HCT116 (cell line): Measurements from ENCODE around the gene TRIM69. TPM values are rescaled to one million over a fixed set of nuclear protein-coding genes. Genes with fewer than 3 reads are reported as not detected.
"Not testable (repeated sequence)": the region's sequence is repeated elsewhere in the genome, so short reads cannot be mapped to it uniquely, and the experiment has no call there.

ENCODE experiments used
- ATAC-seq: fragments of 200-7000 bp; cut with Tn5 transposase; 2 replicates; pipeline ENCODE4 v1.9.1; 2020; ENCODE audit warnings: mild to moderate bottlenecking, moderate library complexity
- BruUV-seq: library from RNA; stranded (reverse); fragments of 400-500 nt; replicated peaks from 2 replicates; lab custom pipeline; 2021; lab: Mats Ljungman, UMichigan
- CTCF ChIA-PET: fragments of 300-600 bp; sonication (Branson Sonifier 250); formaldehyde crosslinking; loops from one replicate; lab custom pipeline; 2021; ENCODE audit warnings: antibody characterized with exemption; lab: Charles Lee
- POLR2A ChIA-PET: fragments of 300-600, 350-600 bp; sonication (Branson Sonifier 250); formaldehyde crosslinking; loops from one replicate; lab custom pipeline; 2021; ENCODE audit warnings: antibody characterized with exemption; lab: Charles Lee
- RAD21 ChIA-PET, 2 experiments: fragments of 300-600 bp; sonication (Branson Sonifier 250); formaldehyde crosslinking; loops; one replicate each; lab custom pipeline; 2023; ENCODE audit warnings: low total read pairs in 2 of 2; ENCODE audit not compliant: uncharacterized antibody in 2 of 2, unreplicated experiment in 2 of 2, low non-redundant PET in 1 of 2; lab: Charles Lee
- DNase-seq: peaks from one replicate; pipeline ENCODE4 v3.0.0-alpha.2; 2010; ENCODE audit warnings: low read depth, low spot score
- H2AFZ ChIP-seq: fragments of 200-600 bp; shearing (Covaris generic), sonication (generic); 2 replicates; pipeline ENCODE4 v1.6.1; 2017; ENCODE audit warnings: low read depth, mixed run types, mixed read lengths, antibody characterized with exemption, low read length; ENCODE audit not compliant: poor library complexity, severe bottlenecking
- H3K27ac ChIP-seq: 2 replicates; pipeline ENCODE4 v1.5.1; 2012; ENCODE audit warnings: low read depth, low read length
- H3K27me3 ChIP-seq: fragments of 200-600 bp; sonication (generic); 2 replicates; pipeline ENCODE4 v1.6.1; 2016; ENCODE audit warnings: mixed run types, low read length, mixed read lengths; ENCODE audit not compliant: insufficient read depth
- H3K36me3 ChIP-seq, 2 experiments: fragments of 200-500 bp in 1 of 2; fragments of 200-600 bp in 1 of 2; sonication (Bioruptor generic) in 1 of 2; sonication (generic) in 1 of 2; 2 replicates each; pipeline versions ENCODE4 v1.5.1 to v1.6.1; 2014 to 2016; ENCODE audit warnings: low read length in 2 of 2, inconsistent platforms in 1 of 2, mixed read lengths in 1 of 2, mixed run types in 1 of 2; ENCODE audit not compliant: insufficient read depth in 2 of 2, control insufficient read depth in 1 of 2
- H3K4me1 ChIP-seq, 2 experiments: fragments of 200-600 bp in 1 of 2; sonication (generic) in 1 of 2; 2 replicates each; pipeline versions ENCODE4 v1.5.1 to v1.6.1; 2012 to 2017; ENCODE audit warnings: low read length in 2 of 2, inconsistent platforms in 1 of 2, mild to moderate bottlenecking in 1 of 2, mixed read lengths in 1 of 2, mixed run types in 1 of 2, moderate library complexity in 1 of 2; ENCODE audit not compliant: insufficient read depth in 2 of 2, control insufficient read depth in 1 of 2
- H3K4me2 ChIP-seq: fragments of 200-600 bp; sonication (generic); 2 replicates; pipeline ENCODE4 v1.6.1; 2017; ENCODE audit warnings: mixed run types, low read length, mixed read lengths
- H3K4me3 ChIP-seq, 2 experiments: fragments of 200-600 bp in 1 of 2; sonication (generic) in 1 of 2; replicated peaks in 1 of 2; 2 replicates each; pipeline ENCODE4 v1.5.1; 2011 to 2016; ENCODE audit warnings: low read length in 2 of 2, control low read depth in 1 of 2, low read depth in 1 of 2, mild to moderate bottlenecking in 1 of 2, mixed read lengths in 1 of 2, mixed run types in 1 of 2
- H3K79me2 ChIP-seq: fragments of 200-600 bp; sonication (generic); 2 replicates; pipeline ENCODE4 v1.6.1; 2017; ENCODE audit warnings: mild to moderate bottlenecking, mixed run types, low read length, moderate library complexity, mixed read lengths; ENCODE audit not compliant: insufficient read depth
- H3K9ac ChIP-seq: fragments of 200-600 bp; sonication (generic); 2 replicates; pipeline ENCODE4 v1.6.1; 2016; ENCODE audit warnings: low read length, mixed read lengths
- H3K9me2 ChIP-seq: fragments of 200-600 bp; sonication (generic), shearing (Covaris generic); 2 replicates; pipeline ENCODE4 v1.6.1; 2017; ENCODE audit warnings: mixed run types, mild to moderate bottlenecking, moderate library complexity; ENCODE audit not compliant: insufficient read depth
- H3K9me3 ChIP-seq, 2 experiments: fragments of 200-500 bp in 1 of 2; fragments of 200-600 bp in 1 of 2; sonication (Bioruptor generic) in 1 of 2; sonication (generic) in 1 of 2; 2 replicates each; pipeline ENCODE4 v1.6.1; 2014 to 2017; ENCODE audit warnings: low read length in 2 of 2, mixed read lengths in 2 of 2, inconsistent platforms in 1 of 2, low read depth in 1 of 2, mild to moderate bottlenecking in 1 of 2, mixed run types in 1 of 2, moderate library complexity in 1 of 2; ENCODE audit not compliant: control insufficient read depth in 1 of 2, insufficient read depth in 1 of 2
- H4K20me1 ChIP-seq: fragments of 200-600 bp; sonication (generic), shearing (Covaris generic); 2 replicates; pipeline ENCODE4 v1.6.1; 2017; ENCODE audit warnings: mixed run types, mild to moderate bottlenecking, moderate library complexity; ENCODE audit not compliant: insufficient read depth
- EZH2 ChIP-seq: fragments of 200-600 bp; sonication (generic); IDR thresholded peaks from 2 replicates; pipeline ENCODE4 v1.6.1; 2017; ENCODE audit warnings: antibody characterized with exemption, mixed run types
- SP1 ChIP-seq: IDR thresholded peaks from 2 replicates; pipeline ENCODE4 v1.6.1; 2012; ENCODE audit warnings: low read depth
- YY1 ChIP-seq: IDR thresholded peaks from 2 replicates; pipeline ENCODE4 v1.6.1; 2011; ENCODE audit warnings: low read length, low read depth, moderate library complexity, mild to moderate bottlenecking; ENCODE audit not compliant: insufficient replicate concordance; ENCODE audit errors: extremely low read depth
- ZFX ChIP-seq: fragments of 450-650 bp; IDR thresholded peaks from 2 replicates; pipeline ENCODE4 v1.6.1; 2017
- ZNF274 ChIP-seq: fragments of 200-500 bp; sonication (Bioruptor generic); IDR thresholded peaks from 2 replicates; pipeline ENCODE4 v1.6.1; 2014; ENCODE audit warnings: mild to moderate bottlenecking, low read depth, low read length, inconsistent platforms
- intact Hi-C: fragments of 100-400 bp; cut with micrococcal nuclease; formaldehyde crosslinking; loops from 2 replicates; pipeline ENCODE4 v1.10.0; 2022
- total RNA-seq: library from RNA; stranded (reverse); gene quantifications from one replicate; pipeline ENCODE4 v1.2.1, GENCODE V29; 2021; ENCODE audit not compliant: unreplicated experiment

Gene TRIM69
- total RNA-seq, 1 experiment from 2014 or later: 13.0 TPM

- RAD21 ChIA-PET: no interaction called here
- H3K36me3 ChIP-seq: no peaks in the 10 kb centered on the region
- no peaks in the 10 kb centered on the region for H3K4me1 ChIP-seq
- no TSS peak for BruUV-seq
- no peak overlapping the region for H2AFZ ChIP-seq
- H3K9me3 ChIP-seq: no peaks in the 10 kb centered on the region
- CTCF ChIA-PET: interaction anchor here (0.9 to 1.1 kb wide), 2 partner anchors 12 to 35 kb away, joined by 3 read pairs; partner anchors contain the start of genes PATL2 and SPG11
- H3K27me3 ChIP-seq: no peaks in the 10 kb centered on the region
- no peak overlapping the region for H3K4me2 ChIP-seq
- DNase-seq (no peak), ATAC-seq (no peak)
- POLR2A ChIA-PET: interaction anchor here (0.7 to 1.9 kb wide), 3 partner anchors 13 to 15 kb away, joined by 3 to 5 read pairs (median 3); partner anchors contain the start of genes B2M and PATL2
- intact Hi-C loops: no loop called here
- no peaks in the 10 kb centered on the region for H4K20me1 ChIP-seq
- H3K9ac ChIP-seq: no peak overlapping the region
- TF ChIP-seq YY1: no peak
- TF ChIP-seq ZNF274: no peak
- no peak for TF ChIP-seq EZH2
- TF ChIP-seq SP1: no peak
- no peak for TF ChIP-seq ZFX
- H3K27ac ChIP-seq: no peak overlapping the region
- H3K79me2 ChIP-seq: no peaks in the 10 kb centered on the region
- H3K4me3 ChIP-seq: no peak overlapping the region
- H3K9me2 ChIP-seq: no peaks in the 10 kb centered on the region
Measured at GRCh38 chr15:44698641-44699040, 37.7 kb upstream of the TRIM69 start.

- intact Hi-C loops, H3K27me3 ChIP-seq, H3K27ac ChIP-seq, DNase-seq, H3K4me1 ChIP-seq, ATAC-seq, H4K20me1 ChIP-seq, H3K79me2 ChIP-seq, H3K4me2 ChIP-seq, H3K9me3 ChIP-seq, POLR2A ChIA-PET, H2AFZ ChIP-seq, H3K9me2 ChIP-seq, H3K9ac ChIP-seq, H3K4me3 ChIP-seq, RAD21 ChIA-PET, CTCF ChIA-PET, H3K36me3 ChIP-seq, BruUV-seq: not testable (repeated sequence)
Measured at GRCh38 chr15:44700676-44701075, 35.7 kb upstream of the TRIM69 start.
